ENCODE measurements around the gene CA5B. TPM values are rescaled to one million over a fixed set of nuclear protein-coding genes. Genes with fewer than 3 reads are reported as not detected.

CA5B gene
- total RNA-seq, 4 donors from 2014 or later, result 7.4 to 21.7 (median 19.1) TPM

- no peak overlapping the region for H3K27ac ChIP-seq
- H3K27me3 ChIP-seq, result no peaks in the 10 kb centered on the region
- peaks cover 0 to 4% (median 0%) of the 10 kb centered on the region in 4 donors for H3K4me1 ChIP-seq
- H3K9me3 ChIP-seq, result no peaks in the 10 kb centered on the region
- no peak overlapping the region for H3K4me3 ChIP-seq
- TF ChIP-seq CTCF (IDR thresholded peaks at IDR 0.05), result no peak
- TF ChIP-seq POLR2A (IDR thresholded peaks at IDR 0.05), result no peak
- DNase-seq, result no peak
- no peaks in the 10 kb centered on the region for H3K36me3 ChIP-seq
These were observed 47.2 kb downstream of the CA5B start for GRCh38 chrX:15785176-15785750.

- no peak overlapping the region for H3K27ac ChIP-seq
- H3K27me3 ChIP-seq, result no peaks in the 10 kb centered on the region
- TF ChIP-seq POLR2A (IDR thresholded peaks at IDR 0.05) (no peak), CTCF (IDR thresholded peaks at IDR 0.05) (no peak)
- no peak overlapping the region for H3K4me3 ChIP-seq
- no peaks in the 10 kb centered on the region for H3K9me3 ChIP-seq
- DNase-seq, result no peak
- H3K4me1 ChIP-seq, result peaks cover 0 to 4% (median 0%) of the 10 kb centered on the region in 4 donors
- no peaks in the 10 kb centered on the region for H3K36me3 ChIP-seq
These were observed 48.8 kb downstream of the CA5B start for GRCh38 chrX:15786915-15787314.

GRCh38 chrX:15789979-15790768 is 52.1 kb downstream of the CA5B start, which contains the start of gene ZRSR2:
Gene ZRSR2, plus strand, starts transcription at chrX:15790484. Its CDS starts 12 bp downstream, at chrX:15790496.
- Histone ChIP-seq H3K27ac (peak within 1 kb of the TSS; percentile 87 to 98 (median 90)), H3K27me3 (no peaks in the 10 kb centered on the region), H3K9me3 (no peaks in the 10 kb centered on the region), H3K4me3 (peak within 1 kb of the TSS; percentile 62 to 96 (median 72)), H3K4me1 (peaks cover 0 to 4% (median 0%) of the 10 kb centered on the region in 4 donors), H3K36me3 (no peaks in the 10 kb centered on the region)
- DNase-seq, result peak; percentile 81 to 97 (median 93)
- TF ChIP-seq POLR2A (IDR thresholded peaks at IDR 0.05) (peak in 1 of 2 donors; percentile 59), CTCF (IDR thresholded peaks at IDR 0.05) (peak in 1 of 6 experiments; percentile 2)

GRCh38 chrX:15790769-15791290 is 52.8 kb downstream of the CA5B start:
- DNase-seq, result no peak
- Histone ChIP-seq H3K4me1 (peaks cover 0 to 4% (median 0%) of the 10 kb centered on the region in 4 donors), H3K36me3 (no peaks in the 10 kb centered on the region), H3K27ac (peak overlapping the region; percentile 87 to 98 (median 90)), H3K9me3 (no peaks in the 10 kb centered on the region), H3K27me3 (no peaks in the 10 kb centered on the region), H3K4me3 (peak overlapping the region; percentile 62 to 96 (median 72))
- TF ChIP-seq CTCF (IDR thresholded peaks at IDR 0.05), result no peak
- TF ChIP-seq POLR2A (IDR thresholded peaks at IDR 0.05), result no peak

GRCh38 chrX:15797707-15798106 is 59.6 kb downstream of the CA5B start:
- Histone ChIP-seq H3K9me3 (no peaks in the 10 kb centered on the region), H3K27me3 (no peaks in the 10 kb centered on the region), H3K27ac (no peak overlapping the region), H3K4me3 (no peak overlapping the region), H3K36me3 (no peaks in the 10 kb centered on the region), H3K4me1 (no peaks in the 10 kb centered on the region)
- no peak for TF ChIP-seq POLR2A (IDR thresholded peaks at IDR 0.05)
- no peak for TF ChIP-seq CTCF (IDR thresholded peaks at IDR 0.05)
- no peak for DNase-seq
